Vagina (tissue), 2 donors: Measurements from ENCODE around the gene VOPP1. TPM values are rescaled to one million over a fixed set of nuclear protein-coding genes. Genes with fewer than 3 reads are reported as not detected.

Experiments used
- DNase-seq, 2 donors: peaks; one replicate each; pipeline ENCODE4 v3.0.0-alpha.2; 2017; ENCODE audit errors: extremely low spot score in 2 of 2
- H3K27ac ChIP-seq: fragments of 200-600 bp; sonication (generic); one replicate; pipeline ENCODE4 v1.5.1; 2019
- H3K27me3 ChIP-seq: fragments of 200-600 bp; sonication (generic); one replicate; pipeline ENCODE4 v1.5.1; 2019
- H3K36me3 ChIP-seq, 2 donors: fragments of 200-600 bp; sonication (generic); one replicate each; pipeline ENCODE4 v1.5.1; 2017 to 2019
- H3K4me1 ChIP-seq: fragments of 200-600 bp; sonication (generic); one replicate; pipeline ENCODE4 v1.5.1; 2019
- H3K4me3 ChIP-seq, 2 donors: fragments of 200-600 bp; sonication (generic); 1 replicate in 1 of 2; 2 replicates in 1 of 2; pipeline ENCODE4 v1.5.1; 2016 to 2019
- H3K9me3 ChIP-seq: fragments of 200-600 bp; sonication (generic); one replicate; pipeline ENCODE4 v1.5.1; 2019
- POLR2A ChIP-seq, 2 donors: fragments of 450-650 bp; IDR thresholded peaks; one replicate each; pipeline ENCODE4 v1.6.1; 2017; ENCODE audit warnings: antibody characterized with exemption in 2 of 2, mild to moderate bottlenecking in 2 of 2, moderate library complexity in 2 of 2
- POLR2AphosphoS5 ChIP-seq, 2 donors: sonication (generic); formaldehyde crosslinking; IDR thresholded peaks; one replicate each; pipeline ENCODE4 v1.9.0; 2017; ENCODE audit warnings: antibody characterized with exemption in 2 of 2, mild to moderate bottlenecking in 2 of 2, low read depth in 1 of 2; ENCODE audit not compliant: insufficient read depth in 1 of 2
- intact Hi-C: fragments of 100-400 bp; cut with DNase I; formaldehyde crosslinking; loops from one replicate; pipeline ENCODE4 v1.15.1; 2023
- total RNA-seq: library from RNA; depleted of rRNA; stranded (reverse); fragments of >200 nt; gene quantifications from one replicate; pipeline ENCODE4 v1.2.3, GENCODE V29; 2016
- TF ChIP-seq, protein P1 (sequence below), 3 experiments: fragments of 450-650 bp in 2 of 3; fragments of 200-600 bp in 1 of 3; sonication (generic) in 1 of 3; IDR thresholded peaks; one replicate each; pipeline ENCODE4 v1.5.1; 2017 to 2019; ENCODE audit warnings: antibody characterized with exemption in 3 of 3, mild to moderate bottlenecking in 2 of 3, moderate library complexity in 2 of 3

VOPP1 gene
- total RNA-seq, 1 donor from 2014 or later, result 26.3 TPM

DNA sequence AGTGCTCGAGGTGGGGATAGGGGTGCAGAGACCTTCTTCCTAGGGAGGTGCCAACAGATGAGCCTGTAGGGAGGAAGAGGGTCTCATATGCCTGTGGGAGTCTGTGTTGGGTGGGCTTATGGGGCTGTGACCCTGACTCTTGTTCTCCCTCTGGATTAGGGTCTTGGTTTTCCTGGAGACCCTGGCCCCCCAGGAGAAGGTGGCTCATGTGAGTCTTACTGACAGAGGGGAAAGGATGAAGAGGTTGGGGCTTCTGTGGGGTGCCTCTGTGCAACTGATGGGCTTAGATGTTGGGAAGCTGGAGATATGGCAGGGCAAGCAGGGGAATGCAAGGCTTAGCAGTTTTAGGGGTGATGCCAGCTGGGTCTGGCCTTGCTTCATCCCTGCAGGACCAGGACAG lies 20.2 kb upstream of the VOPP1 start:
- Histone ChIP-seq H3K4me3 (no peak overlapping the region), H3K4me1 (no peaks in the 10 kb centered on the region), H3K27ac (no peak overlapping the region), H3K36me3 (no peaks in the 10 kb centered on the region), H3K27me3 (no peaks in the 10 kb centered on the region), H3K9me3 (no peaks in the 10 kb centered on the region)
- intact Hi-C loops, result no loop called here
- DNase-seq, result no peak
- no peak for TF ChIP-seq POLR2A (IDR thresholded peaks at IDR 0.05)
- no peak for TF ChIP-seq POLR2AphosphoS5 (IDR thresholded peaks at IDR 0.05; ENCODE audit: insufficient read depth in 1 of 2, low read depth in 1 of 2)
- TF ChIP-seq, protein P1, sequence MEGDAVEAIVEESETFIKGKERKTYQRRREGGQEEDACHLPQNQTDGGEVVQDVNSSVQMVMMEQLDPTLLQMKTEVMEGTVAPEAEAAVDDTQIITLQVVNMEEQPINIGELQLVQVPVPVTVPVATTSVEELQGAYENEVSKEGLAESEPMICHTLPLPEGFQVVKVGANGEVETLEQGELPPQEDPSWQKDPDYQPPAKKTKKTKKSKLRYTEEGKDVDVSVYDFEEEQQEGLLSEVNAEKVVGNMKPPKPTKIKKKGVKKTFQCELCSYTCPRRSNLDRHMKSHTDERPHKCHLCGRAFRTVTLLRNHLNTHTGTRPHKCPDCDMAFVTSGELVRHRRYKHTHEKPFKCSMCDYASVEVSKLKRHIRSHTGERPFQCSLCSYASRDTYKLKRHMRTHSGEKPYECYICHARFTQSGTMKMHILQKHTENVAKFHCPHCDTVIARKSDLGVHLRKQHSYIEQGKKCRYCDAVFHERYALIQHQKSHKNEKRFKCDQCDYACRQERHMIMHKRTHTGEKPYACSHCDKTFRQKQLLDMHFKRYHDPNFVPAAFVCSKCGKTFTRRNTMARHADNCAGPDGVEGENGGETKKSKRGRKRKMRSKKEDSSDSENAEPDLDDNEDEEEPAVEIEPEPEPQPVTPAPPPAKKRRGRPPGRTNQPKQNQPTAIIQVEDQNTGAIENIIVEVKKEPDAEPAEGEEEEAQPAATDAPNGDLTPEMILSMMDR (IDR thresholded peaks at IDR 0.05), result no peak

DNA sequence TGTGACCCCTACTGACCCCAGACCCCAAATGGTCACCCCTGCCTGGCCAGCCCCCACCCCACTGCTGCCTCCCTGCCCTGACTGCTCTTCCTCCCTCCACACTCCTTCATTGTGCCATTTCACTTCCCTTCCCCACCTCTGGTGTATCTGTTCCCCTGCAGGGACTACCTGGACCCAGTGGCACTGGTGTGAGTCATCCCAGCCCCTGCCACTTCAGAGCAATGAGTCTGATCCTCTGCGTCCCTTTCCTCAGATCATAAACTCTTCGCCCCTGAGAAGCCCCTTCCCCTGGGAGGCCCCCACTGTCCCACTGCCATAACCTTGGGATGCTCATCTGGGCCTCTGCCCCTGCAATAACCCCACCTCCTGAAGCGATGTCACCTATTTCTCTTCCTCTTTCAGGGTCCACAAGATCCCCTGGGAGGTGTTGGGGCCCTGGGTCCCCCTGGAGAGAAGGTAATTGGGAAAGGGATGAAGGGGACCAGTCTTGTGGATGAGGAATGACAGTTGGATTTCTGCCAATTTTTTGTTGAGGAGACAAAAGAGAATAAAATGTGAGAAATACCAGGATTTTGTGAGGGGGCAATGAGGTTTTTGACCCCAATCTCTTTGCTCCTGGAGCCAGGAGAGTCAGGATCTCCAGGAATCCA lies 19.1 kb upstream of the VOPP1 start:
- Histone ChIP-seq H3K4me3 (no peak overlapping the region), H3K27me3 (no peaks in the 10 kb centered on the region), H3K36me3 (no peaks in the 10 kb centered on the region), H3K27ac (no peak overlapping the region), H3K9me3 (no peaks in the 10 kb centered on the region), H3K4me1 (no peaks in the 10 kb centered on the region)
- intact Hi-C loops, result no loop called here
- TF ChIP-seq POLR2A (IDR thresholded peaks at IDR 0.05), result no peak
- TF ChIP-seq POLR2AphosphoS5 (IDR thresholded peaks at IDR 0.05; ENCODE audit: insufficient read depth in 1 of 2, low read depth in 1 of 2), result no peak
- TF ChIP-seq, protein P1 (IDR thresholded peaks at IDR 0.05), result no peak
- no peak for DNase-seq

DNA sequence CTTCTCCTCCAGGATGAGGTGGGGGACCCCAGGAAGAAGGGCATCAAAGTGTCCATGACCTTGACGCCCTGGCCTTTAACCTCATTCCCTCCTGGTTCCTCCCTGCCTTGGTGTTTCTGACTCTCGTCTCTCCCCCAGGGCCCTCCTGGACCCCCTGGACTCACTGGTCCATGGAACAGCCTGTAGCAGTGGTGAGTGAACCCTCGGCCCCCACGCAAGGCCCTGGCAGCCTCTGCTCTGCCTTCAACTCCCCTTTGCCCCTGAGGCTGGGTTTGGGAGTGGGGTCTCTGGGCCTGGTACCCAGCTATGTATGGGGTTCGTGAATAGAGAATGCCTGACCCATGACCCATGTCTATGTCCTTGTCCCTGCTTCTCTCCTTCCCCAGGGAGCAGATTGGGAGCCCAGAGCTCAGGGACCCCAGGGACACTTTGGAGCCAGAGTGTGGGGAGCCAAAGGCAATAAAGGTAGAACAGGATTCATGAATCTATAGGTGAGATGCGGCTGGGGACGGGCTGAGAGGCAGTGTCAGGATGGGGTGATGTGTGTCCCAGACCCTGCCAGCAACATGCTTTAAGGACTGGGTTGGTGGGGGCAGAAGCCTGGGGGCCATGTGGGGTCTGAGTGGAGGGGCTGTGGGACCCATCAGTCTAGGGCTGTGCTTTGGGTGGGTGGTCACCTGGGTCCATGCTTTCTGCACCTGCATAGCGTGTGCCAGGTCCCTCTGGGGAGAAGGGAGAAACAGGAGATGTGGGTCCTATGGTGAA lies 18.4 kb upstream of the VOPP1 start:
- Histone ChIP-seq H3K27ac (no peak overlapping the region), H3K27me3 (no peaks in the 10 kb centered on the region), H3K4me1 (no peaks in the 10 kb centered on the region), H3K9me3 (no peaks in the 10 kb centered on the region), H3K36me3 (no peaks in the 10 kb centered on the region), H3K4me3 (no peak overlapping the region)
- TF ChIP-seq POLR2A (IDR thresholded peaks at IDR 0.05) (no peak), POLR2AphosphoS5 (IDR thresholded peaks at IDR 0.05; ENCODE audit: insufficient read depth in 1 of 2, low read depth in 1 of 2) (no peak)
- TF ChIP-seq, protein P1 (IDR thresholded peaks at IDR 0.05), result no peak
- intact Hi-C loops, result no loop called here
- no peak for DNase-seq

DNA sequence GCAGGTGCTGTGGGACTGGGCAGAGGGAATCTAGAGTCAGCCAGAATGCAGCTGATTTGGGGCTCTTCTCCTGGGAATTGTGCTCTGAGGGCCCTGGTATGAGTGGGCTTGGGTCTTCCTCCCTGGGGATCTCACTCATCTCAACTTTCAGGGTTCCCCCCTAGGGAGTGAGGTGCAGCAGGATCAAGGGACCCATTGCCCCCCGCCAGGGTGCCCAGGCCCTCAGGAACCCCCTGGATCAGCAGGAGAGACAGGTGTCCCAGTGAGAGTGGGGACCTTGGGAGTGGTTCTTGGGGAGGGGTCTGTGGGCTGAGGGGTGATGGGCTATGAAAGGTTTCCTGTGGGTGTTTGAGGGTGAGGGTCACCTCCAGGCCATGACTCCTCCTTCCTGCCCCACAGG lies 17.6 kb upstream of the VOPP1 start:
- intact Hi-C loops, result no loop called here
- Histone ChIP-seq H3K36me3 (no peaks in the 10 kb centered on the region), H3K4me1 (no peaks in the 10 kb centered on the region), H3K27ac (no peak overlapping the region), H3K4me3 (no peak overlapping the region), H3K27me3 (no peaks in the 10 kb centered on the region), H3K9me3 (no peaks in the 10 kb centered on the region)
- no peak for DNase-seq
- TF ChIP-seq POLR2AphosphoS5 (IDR thresholded peaks at IDR 0.05; ENCODE audit: insufficient read depth in 1 of 2, low read depth in 1 of 2) (no peak), POLR2A (IDR thresholded peaks at IDR 0.05) (no peak)
- TF ChIP-seq, protein P1 (IDR thresholded peaks at IDR 0.05), result no peak
